ENCODE measurements around the gene NECTIN3.

- no peak for TF ChIP-seq CTCF (IDR thresholded peaks at IDR 0.05)
- no peak for TF ChIP-seq POLR2A (IDR thresholded peaks at IDR 0.05)
Observed at GRCh38 chr3:111077369-111077768, 5.8 kb downstream of the NECTIN3 start.
